Measurements from ENCODE around the gene TSEN54.

TSEN54 gene

DNA sequence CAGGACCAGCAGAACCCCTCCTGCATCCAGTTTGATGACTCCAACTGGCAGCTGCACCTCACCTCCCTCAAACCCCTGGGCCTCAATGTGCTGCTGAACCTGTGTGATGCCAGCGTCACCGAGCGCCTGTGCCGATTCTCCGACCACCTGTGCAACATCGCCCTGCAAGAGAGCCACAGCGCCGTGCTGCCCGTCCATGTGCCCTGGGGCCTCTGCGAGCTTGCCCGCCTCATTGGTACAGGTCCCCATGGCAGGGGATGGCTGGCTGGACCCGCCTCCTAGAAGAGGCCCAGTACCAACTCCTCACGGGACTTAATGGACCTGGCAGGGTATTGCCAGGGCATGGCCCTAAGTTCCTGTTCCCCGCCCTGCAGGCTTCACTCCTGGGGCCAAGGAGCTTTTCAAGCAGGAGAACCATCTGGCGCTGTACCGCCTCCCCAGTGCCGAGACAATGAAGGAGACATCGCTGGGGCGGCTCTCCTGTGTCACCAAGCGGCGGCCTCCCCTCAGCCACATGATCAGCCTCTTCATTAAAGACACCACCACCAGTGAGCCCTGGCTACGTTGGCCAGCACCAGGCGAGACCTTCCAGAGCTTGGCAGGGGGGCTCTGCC lies 23.7 kb upstream of the TSEN54 start:
- Histone ChIP-seq H3K9me3 (ENCODE audit: control insufficient read depth, insufficient read depth, low read length) (no peaks in the 10 kb centered on the region), H3K9me2 (replicated peaks; ENCODE audit: control insufficient read depth, low read length) (no peaks in the 10 kb centered on the region), H3K27ac (ENCODE audit: low read depth, low read length) (no peak overlapping the region), H3K4me3 (ENCODE audit: low read length) (no peak overlapping the region), H3K36me3 (ENCODE audit: control insufficient read depth, low read length) (peaks cover 8% of the 10 kb centered on the region), H3K27me3 (ENCODE audit: control insufficient read depth, low read length) (no peaks in the 10 kb centered on the region), H3K79me2 (ENCODE audit: control insufficient read depth, low read length) (no peaks in the 10 kb centered on the region), H4K20me1 (ENCODE audit: control insufficient read depth, insufficient read depth, low read depth, low read length) (no peaks in the 10 kb centered on the region), H3K4me2 (ENCODE audit: low read length) (no peak overlapping the region), H3K4me1 (ENCODE audit: control insufficient read depth, low read length) (peaks cover 17% of the 10 kb centered on the region), H3F3A (ENCODE audit: control insufficient read depth, insufficient read depth) (no peaks in the 10 kb centered on the region)
- TF ChIP-seq, protein P1, sequence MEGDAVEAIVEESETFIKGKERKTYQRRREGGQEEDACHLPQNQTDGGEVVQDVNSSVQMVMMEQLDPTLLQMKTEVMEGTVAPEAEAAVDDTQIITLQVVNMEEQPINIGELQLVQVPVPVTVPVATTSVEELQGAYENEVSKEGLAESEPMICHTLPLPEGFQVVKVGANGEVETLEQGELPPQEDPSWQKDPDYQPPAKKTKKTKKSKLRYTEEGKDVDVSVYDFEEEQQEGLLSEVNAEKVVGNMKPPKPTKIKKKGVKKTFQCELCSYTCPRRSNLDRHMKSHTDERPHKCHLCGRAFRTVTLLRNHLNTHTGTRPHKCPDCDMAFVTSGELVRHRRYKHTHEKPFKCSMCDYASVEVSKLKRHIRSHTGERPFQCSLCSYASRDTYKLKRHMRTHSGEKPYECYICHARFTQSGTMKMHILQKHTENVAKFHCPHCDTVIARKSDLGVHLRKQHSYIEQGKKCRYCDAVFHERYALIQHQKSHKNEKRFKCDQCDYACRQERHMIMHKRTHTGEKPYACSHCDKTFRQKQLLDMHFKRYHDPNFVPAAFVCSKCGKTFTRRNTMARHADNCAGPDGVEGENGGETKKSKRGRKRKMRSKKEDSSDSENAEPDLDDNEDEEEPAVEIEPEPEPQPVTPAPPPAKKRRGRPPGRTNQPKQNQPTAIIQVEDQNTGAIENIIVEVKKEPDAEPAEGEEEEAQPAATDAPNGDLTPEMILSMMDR (IDR thresholded peaks at IDR 0.05; ENCODE audit: low read depth, low read length, poor library complexity, severe bottlenecking) = no peak
- no peak for TF ChIP-seq EZH2phosphoT487 (IDR thresholded peaks at IDR 0.05; ENCODE audit: borderline replicate concordance, low read length)

DNA sequence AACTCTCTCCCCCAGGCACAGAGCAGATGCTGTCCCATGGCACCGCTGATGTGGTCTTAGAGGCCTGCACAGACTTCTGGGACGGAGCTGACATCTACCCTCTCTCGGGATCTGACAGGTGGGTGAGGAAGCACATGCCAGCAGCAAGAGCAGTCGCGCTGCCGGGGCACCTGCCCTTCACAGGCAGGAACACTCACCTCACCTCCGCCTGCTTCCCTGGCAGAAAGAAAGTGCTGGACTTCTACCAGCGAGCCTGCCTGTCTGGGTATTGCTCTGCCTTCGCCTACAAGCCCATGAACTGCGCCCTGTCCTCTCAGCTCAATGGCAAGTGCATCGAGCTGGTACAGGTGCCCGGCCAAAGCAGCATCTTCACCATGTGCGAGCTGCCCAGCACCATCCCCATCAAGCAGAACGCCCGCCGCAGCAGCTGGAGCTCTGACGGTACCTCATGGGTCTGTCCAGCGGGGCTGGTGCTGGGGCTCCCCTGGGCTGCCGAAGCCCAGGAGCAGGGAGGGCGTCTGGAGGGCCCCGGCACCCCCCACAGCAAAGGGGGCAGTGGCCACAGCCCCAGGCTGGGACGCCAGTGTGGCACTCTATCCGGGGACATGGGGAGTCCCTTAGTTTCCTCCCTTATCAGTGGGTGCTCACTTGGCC lies 22.7 kb upstream of the TSEN54 start:
- no peak overlapping the region for H3K4me2 ChIP-seq (ENCODE audit: low read length)
- no peaks in the 10 kb centered on the region for H3K9me2 ChIP-seq (replicated peaks; ENCODE audit: control insufficient read depth, low read length)
- no peak overlapping the region for H3K4me3 ChIP-seq (ENCODE audit: low read length)
- peaks cover 8% of the 10 kb centered on the region for H3K36me3 ChIP-seq (ENCODE audit: control insufficient read depth, low read length)
- H3F3A ChIP-seq (ENCODE audit: control insufficient read depth, insufficient read depth) = no peaks in the 10 kb centered on the region
- TF ChIP-seq EZH2phosphoT487 (IDR thresholded peaks at IDR 0.05; ENCODE audit: borderline replicate concordance, low read length) = no peak
- TF ChIP-seq, protein P1 (IDR thresholded peaks at IDR 0.05; ENCODE audit: low read depth, low read length, poor library complexity, severe bottlenecking) = no peak
- H3K9me3 ChIP-seq (ENCODE audit: control insufficient read depth, insufficient read depth, low read length) = no peaks in the 10 kb centered on the region
- no peaks in the 10 kb centered on the region for H3K79me2 ChIP-seq (ENCODE audit: control insufficient read depth, low read length)
- no peaks in the 10 kb centered on the region for H4K20me1 ChIP-seq (ENCODE audit: control insufficient read depth, insufficient read depth, low read depth, low read length)
- H3K27ac ChIP-seq (ENCODE audit: low read depth, low read length) = no peak overlapping the region
- no peaks in the 10 kb centered on the region for H3K27me3 ChIP-seq (ENCODE audit: control insufficient read depth, low read length)
- H3K4me1 ChIP-seq (ENCODE audit: control insufficient read depth, low read length) = peaks cover 10% of the 10 kb centered on the region

DNA sequence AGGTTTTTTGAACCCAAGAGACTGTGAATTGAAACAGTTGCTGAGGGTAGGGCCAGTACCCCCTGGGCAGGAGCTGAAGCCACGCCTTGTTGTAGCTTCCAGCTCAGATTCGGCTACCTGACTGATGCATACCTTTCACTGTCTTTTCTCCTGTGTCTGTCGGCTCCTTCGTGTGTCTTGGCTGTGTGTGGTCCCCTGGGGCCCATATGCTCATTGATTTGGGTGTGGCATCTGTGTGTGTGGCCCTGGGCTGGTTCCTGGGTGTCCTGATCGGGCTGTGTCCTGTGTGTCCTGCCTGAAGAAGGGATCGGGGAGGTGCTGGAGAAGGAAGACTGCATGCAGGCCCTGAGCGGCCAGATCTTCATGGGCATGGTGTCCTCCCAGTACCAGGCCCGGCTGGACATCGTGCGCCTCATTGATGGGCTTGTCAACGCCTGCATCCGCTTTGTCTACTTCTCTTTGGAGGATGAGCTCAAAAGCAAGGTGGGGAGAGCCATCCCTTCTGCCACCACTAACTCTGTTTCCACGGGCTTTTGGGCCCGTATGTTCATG lies 21.9 kb upstream of the TSEN54 start:
- TF ChIP-seq EZH2phosphoT487 (IDR thresholded peaks at IDR 0.05; ENCODE audit: borderline replicate concordance, low read length) = no peak
- TF ChIP-seq, protein P1 (IDR thresholded peaks at IDR 0.05; ENCODE audit: low read depth, low read length, poor library complexity, severe bottlenecking) = no peak
- Histone ChIP-seq H3K9me3 (ENCODE audit: control insufficient read depth, insufficient read depth, low read length) (no peaks in the 10 kb centered on the region), H3K4me2 (ENCODE audit: low read length) (no peak overlapping the region), H3K36me3 (ENCODE audit: control insufficient read depth, low read length) (peaks cover 8% of the 10 kb centered on the region; the same call in 1 of the 2 replicates), H3K27me3 (ENCODE audit: control insufficient read depth, low read length) (no peaks in the 10 kb centered on the region), H3K79me2 (ENCODE audit: control insufficient read depth, low read length) (no peaks in the 10 kb centered on the region), H3K9me2 (replicated peaks; ENCODE audit: control insufficient read depth, low read length) (no peaks in the 10 kb centered on the region), H4K20me1 (ENCODE audit: control insufficient read depth, insufficient read depth, low read depth, low read length) (no peaks in the 10 kb centered on the region), H3K27ac (ENCODE audit: low read depth, low read length) (no peak overlapping the region), H3K4me1 (ENCODE audit: control insufficient read depth, low read length) (peaks cover 10% of the 10 kb centered on the region), H3F3A (ENCODE audit: control insufficient read depth, insufficient read depth) (no peaks in the 10 kb centered on the region), H3K4me3 (ENCODE audit: low read length) (no peak overlapping the region)
